Bone marrow (tissue), 2 donors: Measurements from ENCODE around the gene AMACR.
"Not testable (repeated sequence)": the region's sequence is repeated elsewhere in the genome, so short reads cannot be mapped to it uniquely, and the experiment has no call there.

Experiments
- DNase-seq, 2 donors: peaks; one replicate each; lab custom pipeline; 2025; lab: John Stamatoyannopoulos, UW

AMACR gene

GRCh38 chr5:33968211-33969005 lies 39.4 kb downstream of the AMACR start:
- DNase-seq: no peak

GRCh38 chr5:33966805-33967204 lies 41.0 kb downstream of the AMACR start:
- no peak for DNase-seq

- DNase-seq: no peak
Measured at GRCh38 chr5:33964132-33964700, 43.6 kb downstream of the AMACR start.

GRCh38 chr5:33958176-33958575 lies 49.7 kb downstream of the AMACR start:
- DNase-seq: no peak

- no peak for DNase-seq
Measured at GRCh38 chr5:33957577-33958150, 50.2 kb downstream of the AMACR start.

GRCh38 chr5:33952175-33952574 lies 55.7 kb downstream of the AMACR start:
- DNase-seq: not testable (repeated sequence)

GRCh38 chr5:33944543-33945132 lies 63.2 kb downstream of the AMACR start:
- no peak for DNase-seq

- no peak for DNase-seq
Measured at GRCh38 chr5:33941090-33941489, 66.8 kb downstream of the AMACR start.

- no peak for DNase-seq
Measured at GRCh38 chr5:33939556-33940262, 68.1 kb downstream of the AMACR start.

GRCh38 chr5:33938881-33939280 lies 69.0 kb downstream of the AMACR start:
- no peak for DNase-seq

GRCh38 chr5:33938507-33938796 lies 69.4 kb downstream of the AMACR start:
- no peak for DNase-seq

- no peak for DNase-seq
Measured at GRCh38 chr5:33937707-33938506, 69.9 kb downstream of the AMACR start.

GRCh38 chr5:33937017-33937706 lies 70.7 kb downstream of the AMACR start:
- no peak for DNase-seq

GRCh38 chr5:33936381-33937016 lies 71.4 kb downstream of the AMACR start, which contains the start of gene RXFP3:
TSS of gene RXFP3 (plus strand) at chr5:33936386. CDS start at chr5:33936741, 355 bp downstream.
- no peak for DNase-seq
